GM18517 (cell line): ENCODE data around the gene DYNLT2.
A peak's percentile ranks its signal among the peaks of the same experiment; 100 is the strongest.
"Not testable (repeated sequence)": the region's sequence is repeated elsewhere in the genome, so short reads cannot be mapped to it uniquely, and the experiment has no call there.

Experiments
- ATAC-seq: cut with Tn5 transposase; IDR thresholded peaks from one replicate; pipeline ENCODE4 v1.9.1; 2021; ENCODE audit warnings: mild to moderate bottlenecking, moderate library complexity; ENCODE audit not compliant: unreplicated experiment

Gene DYNLT2

GRCh38 chr6:169701954-169702839 is 49.2 kb downstream of the DYNLT2 start, which contains the start of the genes C6orf120 and WDR27:
C6orf120 (plus strand) TSS chr6:169702126; CDS start chr6:169702460, 334 bp downstream.
WDR27 (minus strand) TSS chr6:169702029; CDS start chr6:169689005, 13,024 bp downstream.
- peak; percentile 93 for ATAC-seq

DNA sequence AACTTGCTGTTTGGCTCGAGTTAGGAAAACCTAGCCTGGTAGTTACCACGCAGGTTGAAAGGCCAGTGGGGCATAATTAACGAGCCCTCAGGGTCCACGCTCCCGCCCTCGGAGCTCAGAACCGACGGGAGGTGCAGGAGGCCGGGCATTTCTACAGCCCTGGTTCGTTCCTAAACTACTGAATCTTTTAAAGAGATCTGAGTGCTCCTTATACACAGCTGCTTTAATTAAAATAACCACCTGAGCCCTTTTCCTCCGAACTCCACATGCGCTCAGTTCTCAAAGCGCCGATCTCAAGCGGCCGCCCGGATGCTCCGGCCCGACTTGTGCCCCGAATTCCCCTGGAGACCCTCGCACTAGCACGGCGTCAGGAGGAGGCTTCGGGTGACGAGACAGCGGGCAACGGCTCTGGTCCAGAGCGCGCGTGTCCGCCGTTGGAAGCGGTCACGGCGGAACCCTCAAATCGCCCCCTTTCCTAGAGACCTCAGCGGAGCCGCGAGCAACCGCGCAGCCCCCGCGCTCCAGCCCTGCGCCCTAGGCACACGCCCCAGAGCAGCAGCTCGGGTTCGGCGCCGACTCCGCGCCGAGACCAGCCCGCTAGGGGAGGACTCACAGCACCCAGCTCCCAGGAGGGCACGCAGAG is 49.9 kb downstream of the DYNLT2 start:
- no peak for ATAC-seq

DNA sequence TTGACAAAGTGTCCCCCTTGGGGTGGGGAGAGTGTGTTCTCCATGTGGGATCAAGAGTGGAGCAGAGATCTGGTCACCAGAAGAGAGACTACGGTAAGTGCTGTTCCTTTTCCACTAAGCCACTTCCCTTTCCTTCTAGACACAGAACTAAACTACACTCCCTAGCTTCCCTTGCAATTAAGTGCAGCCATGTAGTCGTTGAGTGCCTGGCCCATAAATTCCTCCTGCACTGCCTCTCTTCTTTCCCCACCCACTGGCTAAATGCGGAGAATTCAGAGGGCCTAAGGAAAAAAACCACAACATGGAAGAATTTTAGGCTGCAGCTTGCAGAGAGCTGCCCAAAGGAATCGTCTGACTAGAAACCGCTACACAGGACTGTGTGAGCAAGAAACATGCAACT is 51.1 kb downstream of the DYNLT2 start:
- ATAC-seq = no peak

DNA sequence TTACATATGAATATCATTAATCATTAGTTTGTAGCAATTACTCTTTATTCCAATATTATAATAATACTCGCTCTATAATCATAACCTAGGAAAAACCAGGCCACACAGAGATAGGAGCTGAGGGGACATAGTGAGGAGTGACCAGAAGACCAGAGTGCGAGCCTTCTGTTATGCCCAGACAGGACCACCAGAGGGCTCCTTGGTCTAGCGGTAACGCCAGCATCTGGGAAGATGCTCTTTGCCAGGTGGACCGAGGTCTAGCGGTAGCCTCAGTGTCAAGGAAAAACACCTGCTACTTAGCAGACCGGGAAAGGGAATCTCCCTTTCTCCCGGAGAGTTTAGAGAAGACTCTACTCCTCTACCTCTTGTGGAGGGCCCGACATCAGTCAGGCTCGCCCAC is 54.3 kb downstream of the DYNLT2 start:
- ATAC-seq = not testable (repeated sequence)

DNA sequence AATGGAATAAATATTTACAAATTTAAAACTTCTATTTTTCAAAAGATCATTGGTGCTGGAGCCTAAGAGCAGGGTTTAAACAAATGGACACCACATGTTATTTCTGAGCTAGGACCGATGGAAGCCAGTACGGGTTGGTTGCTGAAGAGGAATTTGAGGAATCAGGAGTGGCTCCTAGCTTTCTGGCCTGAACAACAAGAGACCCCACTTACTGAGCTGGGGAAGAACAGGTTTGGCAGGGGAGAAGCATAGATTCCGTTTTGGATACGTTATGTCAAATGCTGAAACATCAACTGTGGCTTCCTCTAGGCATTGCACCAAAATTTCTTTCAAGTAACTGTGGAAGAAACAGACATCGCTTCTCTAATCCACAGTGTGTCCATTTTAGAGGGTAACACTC is 56.2 kb downstream of the DYNLT2 start:
- ATAC-seq = no peak

DNA sequence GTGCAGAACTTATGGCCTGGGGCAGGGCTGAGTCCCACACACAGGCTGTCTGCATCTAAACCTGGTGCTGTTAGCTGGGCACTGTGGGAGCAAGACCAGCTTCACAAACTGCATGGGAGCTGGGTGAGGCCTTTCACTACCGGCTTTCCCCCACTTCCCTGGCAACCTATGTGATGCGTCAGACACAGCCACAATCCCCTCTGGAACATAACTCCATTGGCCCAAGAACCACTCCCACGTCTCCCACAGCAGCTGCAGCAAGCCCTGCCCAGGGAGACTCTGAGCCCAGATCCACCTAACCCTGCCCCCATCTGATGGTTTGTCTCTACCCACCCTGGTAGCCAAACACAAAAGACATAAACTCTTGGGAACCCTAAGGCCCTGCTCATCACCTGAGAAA is 58.9 kb downstream of the DYNLT2 start:
- no peak for ATAC-seq

DNA sequence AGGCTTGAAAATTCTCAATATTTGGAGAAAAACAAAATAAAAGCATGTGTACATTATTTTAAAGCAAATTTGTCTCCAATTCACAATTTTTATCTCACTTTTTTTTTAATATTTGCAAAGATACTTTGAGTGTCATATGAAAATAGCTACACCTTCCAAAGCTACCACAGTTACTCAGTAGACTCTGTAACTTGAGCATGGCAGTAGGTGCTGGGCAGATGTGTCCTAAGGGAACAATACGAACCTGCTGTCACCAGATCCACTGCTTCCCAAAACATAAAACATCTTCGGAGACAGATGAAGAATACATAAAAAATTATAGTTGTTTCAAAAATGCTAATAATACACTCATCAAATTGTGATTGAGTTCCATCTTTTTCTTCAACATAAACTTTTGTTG is 60.1 kb downstream of the DYNLT2 start:
- ATAC-seq = no peak
